Stimulated activated CD4-positive, alpha-beta T cell treated with anti-CD3 and anti-CD28 coated beads, TNF-alpha, amount 100 ng/mL, for 4 hours (primary cell): ENCODE results near the gene HOXA11.

ENCODE experiments used
- DNase-seq, 3 experiments: peaks; one replicate each; pipeline ENCODE4 v3.0.0-alpha.2; 2020; ENCODE audit warnings: low read depth in 3 of 3

Gene HOXA11

GRCh38 chr7:27185013-27185853 is at the start of gene HOXA11:
HOXA11 (minus strand) TSS chr7:27185232; CDS start chr7:27185144, 88 bp downstream.
- no peak for DNase-seq

- DNase-seq: no peak
Observed at GRCh38 chr7:27229448-27229847, 44.4 kb upstream of the HOXA11 start.

- no peak for DNase-seq
Observed at GRCh38 chr7:27224983-27225934, 40.2 kb upstream of the HOXA11 start.

DNA sequence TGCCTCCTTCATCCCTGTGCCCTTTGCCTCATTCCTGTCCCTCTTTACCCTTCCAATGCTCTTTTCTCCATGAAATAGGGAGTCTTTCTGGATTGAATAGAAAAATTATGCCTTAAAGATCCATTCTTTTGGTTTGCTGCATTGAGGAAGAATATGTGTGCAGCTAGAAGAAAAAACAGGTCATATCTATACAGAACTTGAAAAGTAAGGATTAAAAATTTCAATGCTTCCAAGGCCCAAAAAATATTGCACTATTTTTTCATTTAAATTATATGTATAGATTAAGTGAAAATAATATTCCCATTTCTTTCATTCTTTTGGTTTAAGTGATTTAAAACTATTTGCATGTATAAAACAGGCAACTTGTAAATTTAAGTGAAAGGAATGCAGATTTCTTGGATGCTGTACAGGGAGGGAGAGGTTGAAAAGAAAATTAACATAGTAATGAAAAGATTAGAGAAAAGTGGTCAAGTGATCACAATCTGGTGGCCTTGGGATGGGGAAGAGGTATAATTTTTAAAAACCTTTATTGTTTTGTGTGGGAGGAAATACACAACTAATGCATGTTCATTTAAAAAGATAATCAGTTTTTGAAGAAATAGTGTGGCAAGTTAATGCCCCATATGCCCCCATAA is 39.0 kb upstream of the HOXA11 start:
- no peak for DNase-seq

- DNase-seq: no peak
Observed at GRCh38 chr7:27221201-27221797, 36.3 kb upstream of the HOXA11 start.

DNA sequence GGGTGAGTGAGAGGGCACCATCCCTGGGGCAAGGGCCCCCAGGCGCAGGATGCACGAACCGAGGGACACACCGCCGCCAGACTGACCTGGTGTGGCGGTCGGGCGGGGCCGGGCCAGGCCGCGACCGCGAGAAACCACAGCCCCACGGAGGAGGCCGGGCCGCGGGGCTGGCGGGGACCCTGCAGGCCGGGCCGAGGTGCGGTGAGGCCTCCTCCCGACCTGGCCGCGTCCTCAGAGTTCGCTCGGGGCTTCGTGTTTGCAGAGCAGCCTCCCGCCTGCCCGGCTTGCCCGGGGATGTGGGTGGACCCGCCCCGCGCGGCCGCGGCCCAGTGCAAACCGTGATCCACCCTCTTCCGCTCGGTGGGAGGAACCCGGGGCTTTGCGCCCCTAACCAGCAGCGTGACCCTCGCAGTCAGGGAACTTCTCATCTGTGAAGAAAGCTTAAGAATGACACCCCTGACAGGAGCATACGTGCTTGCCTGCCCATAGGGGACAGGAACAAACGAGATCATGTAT is 35.5 kb upstream of the HOXA11 start:
- no peak for DNase-seq

GRCh38 chr7:27219821-27220220 is 34.8 kb upstream of the HOXA11 start:
- DNase-seq: no peak

DNA sequence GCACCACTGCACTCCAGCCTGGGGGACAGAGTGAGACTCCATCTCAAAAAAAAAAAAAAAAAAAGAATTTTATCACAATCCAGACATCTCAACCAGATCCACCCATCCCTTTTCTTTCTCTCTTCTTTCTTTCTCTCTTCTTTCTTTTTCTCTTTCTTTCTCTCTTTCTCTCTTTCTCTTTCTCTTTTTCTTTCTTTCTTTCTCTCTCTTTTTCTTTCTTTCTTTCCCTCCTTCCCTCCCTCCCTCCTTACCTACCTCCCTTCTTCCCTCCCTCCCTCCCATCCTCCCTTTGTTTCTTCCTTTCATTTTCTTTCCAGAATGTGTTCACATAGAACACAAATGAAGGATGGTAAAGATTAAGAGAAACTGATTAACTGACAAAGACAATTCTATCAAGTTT is 32.9 kb upstream of the HOXA11 start:
- no peak for DNase-seq

DNA sequence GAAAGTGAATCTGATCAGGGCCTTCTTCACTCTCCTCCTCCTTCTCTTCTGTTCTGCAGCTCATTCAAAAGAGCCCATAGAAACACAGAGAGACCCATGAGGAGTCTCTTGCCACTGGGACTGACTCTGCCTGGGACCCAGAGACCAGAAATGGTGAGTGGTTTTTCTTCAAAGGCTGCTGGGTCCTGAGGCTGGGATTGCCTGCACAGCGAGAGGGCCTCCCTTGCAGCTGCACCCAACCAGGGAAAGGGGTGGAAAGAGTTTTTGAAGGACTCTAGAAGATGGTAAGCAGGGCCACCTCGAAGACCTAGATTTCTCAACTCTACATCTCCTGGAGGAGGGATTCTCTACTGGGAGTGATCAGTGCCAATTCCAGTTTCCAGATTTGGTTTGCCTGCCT is 30.3 kb upstream of the HOXA11 start:
- no peak for DNase-seq

DNA sequence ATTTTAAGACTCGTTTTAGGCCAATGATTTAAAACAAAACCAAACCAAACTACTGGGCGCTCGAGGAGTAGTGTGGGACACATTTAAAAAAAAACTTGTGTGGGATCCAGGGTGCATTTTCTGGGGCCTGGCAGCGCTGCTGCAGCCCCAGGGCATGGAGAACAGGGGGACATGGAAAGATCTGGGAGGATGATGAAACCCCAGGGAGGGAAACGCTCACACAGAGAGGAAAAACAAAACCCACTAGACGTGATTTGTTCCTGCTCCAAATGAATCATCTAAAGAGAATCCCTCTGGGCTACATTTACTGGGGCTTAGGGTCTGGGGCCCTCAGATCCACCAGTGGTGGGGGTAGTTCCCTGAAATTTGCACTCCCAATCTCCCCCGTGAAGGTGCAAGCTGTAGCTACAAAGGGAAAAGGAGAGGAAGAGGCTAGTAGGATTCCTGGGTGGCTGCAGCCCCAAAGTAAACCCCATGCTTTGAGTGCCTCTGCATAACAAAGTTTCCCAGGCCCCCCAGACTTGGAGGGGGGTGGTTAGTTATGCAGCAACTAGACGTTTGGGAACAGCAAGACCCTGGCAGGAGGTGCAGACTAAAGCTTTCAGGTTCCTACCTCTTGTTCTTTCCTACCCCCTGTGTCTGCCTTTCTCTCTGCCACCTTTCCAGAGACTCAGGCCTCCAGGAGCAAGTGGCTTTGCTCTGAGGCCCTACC is 29.4 kb upstream of the HOXA11 start:
- DNase-seq: no peak

DNA sequence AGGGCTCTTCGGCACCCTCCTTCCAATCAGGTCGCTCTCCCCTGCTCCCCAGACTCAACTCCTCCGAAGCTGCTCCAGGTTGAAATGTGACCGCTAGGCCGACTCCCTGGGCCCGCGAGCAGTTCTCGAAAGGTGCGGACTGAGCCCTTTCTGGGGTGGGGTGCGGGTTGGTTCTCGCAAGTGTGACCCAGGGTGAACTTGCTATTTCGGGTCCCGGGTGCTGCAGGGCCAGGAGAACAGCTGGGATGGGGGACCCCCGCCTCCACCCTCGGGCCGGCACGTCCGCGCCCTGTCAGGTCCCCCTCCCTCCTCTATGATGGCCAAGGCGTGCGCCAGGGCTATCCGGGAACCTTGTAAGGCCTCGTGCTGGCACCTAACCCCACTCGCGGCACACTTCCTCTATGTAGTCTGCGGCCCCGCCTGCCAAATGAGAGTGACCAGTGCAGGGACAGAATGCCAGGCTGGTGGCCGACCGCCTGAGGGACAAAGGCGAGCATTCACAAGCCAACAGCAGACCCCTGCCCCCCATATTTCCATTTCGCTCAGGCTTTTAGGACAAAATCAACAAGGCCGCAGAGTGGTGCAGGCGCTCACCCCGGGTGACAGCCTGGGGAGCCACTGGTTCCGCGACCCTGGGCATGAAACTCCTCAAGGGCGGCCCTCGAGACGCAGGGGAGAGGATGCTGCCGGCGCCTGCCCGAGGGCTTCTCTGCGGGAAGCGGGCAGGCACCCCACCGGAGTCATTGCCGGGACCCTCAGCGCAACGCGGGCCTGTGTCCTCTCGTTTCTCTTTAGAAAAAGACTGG is 28.6 kb upstream of the HOXA11 start:
- DNase-seq: no peak

- DNase-seq: no peak
Observed at GRCh38 chr7:27212497-27213432, 27.7 kb upstream of the HOXA11 start.

DNA sequence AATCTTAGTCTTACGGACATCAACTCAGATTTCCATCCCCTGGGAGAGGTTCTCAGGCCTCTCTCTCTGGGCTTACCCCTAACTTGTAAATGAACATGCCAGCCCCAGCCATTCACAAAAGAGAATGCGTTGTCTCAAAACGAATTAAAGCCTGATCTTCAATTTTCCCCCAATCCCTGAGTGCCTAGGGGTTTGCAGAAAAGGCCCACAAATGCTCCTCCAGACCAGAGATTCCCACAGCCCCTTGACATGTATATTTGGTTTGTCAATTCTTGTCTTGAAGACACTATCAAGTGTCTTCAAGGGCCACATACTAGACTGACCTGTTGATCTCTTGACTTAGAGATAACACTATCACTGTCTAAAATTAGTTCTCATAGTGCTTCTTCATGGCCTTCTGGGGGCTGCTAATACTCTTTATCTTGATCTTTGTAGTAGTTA is 26.8 kb upstream of the HOXA11 start:
- DNase-seq: no peak

- no peak for DNase-seq
Observed at GRCh38 chr7:27211084-27211446, 26.0 kb upstream of the HOXA11 start.

DNA sequence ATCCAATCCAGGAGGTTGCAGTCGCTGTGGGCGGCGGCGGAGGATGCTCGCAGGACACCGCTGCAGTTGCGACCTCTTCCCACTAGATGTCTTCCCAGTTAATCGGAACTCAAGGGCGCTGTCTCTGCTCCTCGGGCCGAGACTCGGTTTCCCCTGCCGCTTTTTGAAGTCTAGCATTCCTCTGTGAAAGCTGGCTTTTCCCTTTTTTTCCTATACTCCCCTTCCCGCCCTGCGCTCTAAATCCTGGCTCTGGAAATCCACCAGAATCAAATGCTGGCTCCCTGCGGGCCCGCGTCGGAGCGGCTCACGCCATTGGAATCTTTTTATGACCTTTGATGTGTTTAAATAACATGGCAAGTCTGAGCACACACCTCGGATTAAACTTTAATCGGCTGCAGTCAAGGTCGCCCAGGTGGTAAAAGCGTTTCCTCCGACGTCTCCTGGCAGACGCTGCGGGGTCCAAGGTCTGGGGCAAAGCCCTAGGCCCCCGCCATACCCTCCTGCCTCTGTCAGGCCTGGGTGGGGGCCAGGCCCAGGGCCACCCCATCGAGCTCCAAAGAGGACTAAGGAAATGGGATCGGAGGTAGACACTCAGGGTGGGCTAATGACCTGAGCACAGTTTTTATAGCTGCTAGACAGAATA is 25.5 kb upstream of the HOXA11 start:
- no peak for DNase-seq

DNA sequence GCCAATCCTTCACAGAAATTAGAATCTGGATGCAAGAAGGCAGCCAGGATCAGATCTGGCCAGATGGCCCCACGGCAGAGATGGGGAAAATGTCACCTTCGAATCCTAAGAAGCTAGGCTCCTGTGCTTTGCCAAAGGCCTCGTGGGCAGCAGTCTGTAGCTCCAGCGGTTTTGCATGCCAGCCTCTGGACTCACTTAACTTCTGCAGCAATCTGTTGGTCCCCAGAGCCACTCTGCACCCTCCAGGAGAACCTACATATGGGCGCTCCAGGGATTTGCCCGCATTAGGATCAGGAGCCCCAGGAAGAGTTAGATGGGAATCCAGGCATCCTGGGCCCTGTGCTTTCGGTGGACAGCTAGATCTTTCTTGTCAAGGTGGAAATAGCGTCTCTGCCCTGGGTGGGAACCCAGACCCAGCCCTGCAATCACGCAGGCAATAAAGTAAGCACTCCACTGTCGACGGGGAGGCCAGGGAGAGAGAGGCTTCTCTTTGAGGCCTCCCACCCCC is 25.0 kb upstream of the HOXA11 start:
- DNase-seq: no peak

DNA sequence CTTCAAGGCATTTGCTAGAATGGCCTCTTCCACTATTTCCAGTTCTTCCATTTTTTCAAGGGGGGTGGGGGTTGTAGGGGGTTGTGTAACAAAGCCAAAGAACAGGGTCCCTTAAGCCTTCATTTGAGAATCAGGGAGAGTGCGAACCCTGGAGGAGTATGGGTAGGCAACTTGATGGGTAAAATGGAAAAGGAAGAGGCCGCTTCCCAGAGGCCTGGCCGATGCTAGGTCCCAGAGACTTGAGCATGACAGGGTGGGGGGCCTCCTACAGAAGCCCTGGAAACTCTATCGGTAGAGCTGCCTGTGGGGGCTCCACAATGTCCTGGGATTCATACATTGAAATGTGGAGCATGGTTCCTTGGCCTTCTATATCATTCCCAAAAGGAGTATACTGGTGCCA is 24.0 kb upstream of the HOXA11 start:
- DNase-seq: no peak

DNA sequence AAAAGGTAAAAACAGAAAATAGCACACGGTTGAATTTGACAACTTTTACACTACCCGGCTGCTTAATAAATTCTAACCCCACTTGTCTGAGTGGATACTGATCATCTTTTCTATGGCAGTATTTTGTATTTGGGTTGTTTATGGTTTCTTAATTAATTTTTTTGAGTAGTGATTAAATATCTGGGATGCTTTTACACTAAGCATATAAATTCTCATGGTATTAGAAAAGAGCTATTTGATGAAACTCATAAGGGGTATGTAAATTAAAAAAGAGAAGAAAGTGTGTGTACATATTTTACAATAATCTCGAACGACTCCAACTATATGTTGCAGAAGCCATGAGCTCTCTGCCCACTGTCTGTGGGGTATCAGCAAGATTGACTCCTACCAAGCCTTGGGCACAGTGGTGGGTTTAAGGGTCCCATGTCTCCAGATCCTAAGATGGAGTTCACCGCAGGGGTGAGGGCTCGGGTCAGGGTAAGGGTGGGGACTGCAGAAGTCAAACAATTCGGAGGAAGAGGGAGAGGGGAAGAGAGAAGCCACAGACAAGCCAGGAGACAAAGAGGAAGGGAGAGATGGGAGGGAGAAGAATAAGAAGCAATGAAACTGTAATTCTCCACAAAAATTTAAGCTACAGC is 22.4 kb upstream of the HOXA11 start:
- no peak for DNase-seq
